ENCODE results near the gene KCTD10.
"Not testable (repeated sequence)": the region's sequence is repeated elsewhere in the genome, so short reads cannot be mapped to it uniquely, and the experiment has no call there.

The KCTD10 gene

GRCh38 chr12:109445191-109445609, 31.9 kb downstream of the KCTD10 start:
- Histone ChIP-seq H3K9me3 (ENCODE audit: insufficient read depth, low read length) (no peaks in the 10 kb centered on the region), H3K9ac (ENCODE audit: low read length) (no peak overlapping the region), H3K27me3 (ENCODE audit: low read depth, low read length) (no peaks in the 10 kb centered on the region), H2AFZ (ENCODE audit: low read depth, low read length) (no peak overlapping the region), H3K79me2 (ENCODE audit: low read length) (no peaks in the 10 kb centered on the region), H3K36me3 (replicated peaks; ENCODE audit: low read depth, low read length) (peaks cover 3% of the 10 kb centered on the region), H3K4me2 (ENCODE audit: low read length) (no peak overlapping the region), H3K4me1 (ENCODE audit: low read length) (no peaks in the 10 kb centered on the region), H3K4me3 (ENCODE audit: low read length) (no peak overlapping the region), H4K20me1 (ENCODE audit: insufficient read depth, low read length) (no peaks in the 10 kb centered on the region), H3K27ac (ENCODE audit: low read length) (no peak overlapping the region)
- TF ChIP-seq CTCF (IDR thresholded peaks at IDR 0.05; ENCODE audit: low read depth, low read length), result no peak

DNA sequence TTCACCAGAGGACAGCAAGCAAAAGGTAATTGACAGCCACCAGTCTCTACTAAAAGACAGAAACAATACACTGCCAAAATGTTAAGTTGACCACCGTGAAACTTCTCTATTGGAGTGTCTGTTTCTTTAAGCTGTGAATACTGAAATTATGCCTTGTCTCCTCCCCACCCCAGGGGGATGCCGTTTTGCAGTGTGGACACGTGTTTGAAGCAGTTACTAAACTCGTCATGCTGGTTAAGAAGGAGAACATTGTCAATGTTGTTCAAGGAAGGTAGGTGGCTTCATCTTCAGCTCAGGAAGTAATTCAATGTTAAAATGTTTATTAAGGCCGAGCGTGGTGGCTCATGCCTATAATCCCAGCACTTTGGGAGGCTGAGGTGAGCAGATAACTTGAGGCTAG, 32.8 kb downstream of the KCTD10 start:
- Histone ChIP-seq H3K9me3 (ENCODE audit: insufficient read depth, low read length) (no peaks in the 10 kb centered on the region), H4K20me1 (ENCODE audit: insufficient read depth, low read length) (no peaks in the 10 kb centered on the region), H3K36me3 (replicated peaks; ENCODE audit: low read depth, low read length) (peaks cover 3% of the 10 kb centered on the region), H3K4me1 (ENCODE audit: low read length) (no peaks in the 10 kb centered on the region), H2AFZ (ENCODE audit: low read depth, low read length) (no peak overlapping the region), H3K9ac (ENCODE audit: low read length) (no peak overlapping the region), H3K27me3 (ENCODE audit: low read depth, low read length) (no peaks in the 10 kb centered on the region), H3K79me2 (ENCODE audit: low read length) (no peaks in the 10 kb centered on the region), H3K4me2 (ENCODE audit: low read length) (no peak overlapping the region), H3K4me3 (ENCODE audit: low read length) (no peak overlapping the region), H3K27ac (ENCODE audit: low read length) (no peak overlapping the region)
- TF ChIP-seq EZH2phosphoT487 (IDR thresholded peaks at IDR 0.05; ENCODE audit: low read depth) (no peak), CTCF (IDR thresholded peaks at IDR 0.05; ENCODE audit: low read depth, low read length) (no peak)

- H3K4me3 ChIP-seq (ENCODE audit: low read length), result no peak overlapping the region
- no peak overlapping the region for H2AFZ ChIP-seq (ENCODE audit: low read depth, low read length)
- H3K4me2 ChIP-seq (ENCODE audit: low read length), result no peak overlapping the region
- no peaks in the 10 kb centered on the region for H3K4me1 ChIP-seq (ENCODE audit: low read length)
- TF ChIP-seq CTCF (IDR thresholded peaks at IDR 0.05; ENCODE audit: low read depth, low read length), result no peak
- no peak for TF ChIP-seq EZH2phosphoT487 (IDR thresholded peaks at IDR 0.05; ENCODE audit: low read depth)
- H3K9me3 ChIP-seq (ENCODE audit: insufficient read depth, low read length), result no peaks in the 10 kb centered on the region
- no peak overlapping the region for H3K27ac ChIP-seq (ENCODE audit: low read length)
- peaks cover 3% of the 10 kb centered on the region for H3K36me3 ChIP-seq (replicated peaks; ENCODE audit: low read depth, low read length)
- no peaks in the 10 kb centered on the region for H3K79me2 ChIP-seq (ENCODE audit: low read length)
- no peaks in the 10 kb centered on the region for H3K27me3 ChIP-seq (ENCODE audit: low read depth, low read length)
- H4K20me1 ChIP-seq (ENCODE audit: insufficient read depth, low read length), result no peaks in the 10 kb centered on the region
- no peak overlapping the region for H3K9ac ChIP-seq (ENCODE audit: low read length)
These were observed 33.3 kb downstream of the KCTD10 start for GRCh38 chr12:109443794-109444193.

- H2AFZ ChIP-seq (ENCODE audit: low read depth, low read length), result no peak overlapping the region
- TF ChIP-seq EZH2phosphoT487 (IDR thresholded peaks at IDR 0.05; ENCODE audit: low read depth), result no peak
- TF ChIP-seq CTCF (IDR thresholded peaks at IDR 0.05; ENCODE audit: low read depth, low read length), result no peak
- no peak overlapping the region for H3K4me2 ChIP-seq (ENCODE audit: low read length)
- no peaks in the 10 kb centered on the region for H3K4me1 ChIP-seq (ENCODE audit: low read length)
- H3K9ac ChIP-seq (ENCODE audit: low read length), result no peak overlapping the region
- peaks cover under 1% of the 10 kb centered on the region for H3K36me3 ChIP-seq (replicated peaks; ENCODE audit: low read depth, low read length)
- H3K4me3 ChIP-seq (ENCODE audit: low read length), result no peak overlapping the region
- no peaks in the 10 kb centered on the region for H4K20me1 ChIP-seq (ENCODE audit: insufficient read depth, low read length)
- no peaks in the 10 kb centered on the region for H3K9me3 ChIP-seq (ENCODE audit: insufficient read depth, low read length)
- no peaks in the 10 kb centered on the region for H3K79me2 ChIP-seq (ENCODE audit: low read length)
- no peaks in the 10 kb centered on the region for H3K27me3 ChIP-seq (ENCODE audit: low read depth, low read length)
- H3K27ac ChIP-seq (ENCODE audit: low read length), result no peak overlapping the region
These were observed 36.1 kb downstream of the KCTD10 start for GRCh38 chr12:109440851-109441490.

GRCh38 chr12:109439951-109440350, 37.1 kb downstream of the KCTD10 start:
- H3K4me2 ChIP-seq (ENCODE audit: low read length); H2AFZ ChIP-seq (ENCODE audit: low read depth, low read length); H3K27me3 ChIP-seq (ENCODE audit: low read depth, low read length); H3K4me3 ChIP-seq (ENCODE audit: low read length); H3K9ac ChIP-seq (ENCODE audit: low read length); H3K9me3 ChIP-seq (ENCODE audit: insufficient read depth, low read length); H3K79me2 ChIP-seq (ENCODE audit: low read length); H3K27ac ChIP-seq (ENCODE audit: low read length); H3K36me3 ChIP-seq (replicated peaks; ENCODE audit: low read depth, low read length); H4K20me1 ChIP-seq (ENCODE audit: insufficient read depth, low read length); H3K4me1 ChIP-seq (ENCODE audit: low read length): not testable (repeated sequence)

All from OCI-LY3 (cell line).